Stimulated activated naive B cell treated with anti-CD40 and anti-IgM and Interleukin-4, amounts not matched to agents 10 μg/mL and 1 μg/mL and 100 μg/mL, for 72 hours (primary cell): ENCODE results near the gene MAD1L1.
A peak's percentile ranks its signal among the peaks of the same experiment; 100 is the strongest.

Source experiments
- ATAC-seq, 2 donors: fragments of 150-1000 bp; cut with Tn5 transposase; replicated peaks; 2 replicates each; pipeline ENCODE4 v1.10.0; 2021; ENCODE audit warnings: moderate library complexity in 1 of 2
- DNase-seq: peaks from one replicate; pipeline ENCODE4 v3.0.0; 2021
- H3K27ac Mint-ChIP-seq: one replicate; pipeline ENCODE4 v1.8.0; 2022; ENCODE audit warnings: mild to moderate bottlenecking, mixed read lengths
- H3K27me3 Mint-ChIP-seq, 2 donors: one replicate each; pipeline ENCODE4 v1.8.0; 2022; ENCODE audit warnings: mixed read lengths in 2 of 2
- H3K36me3 Mint-ChIP-seq, 2 donors: one replicate each; pipeline ENCODE4 v1.8.0; 2022; ENCODE audit warnings: mixed read lengths in 2 of 2, mild to moderate bottlenecking in 1 of 2
- H3K4me1 Mint-ChIP-seq, 2 donors: one replicate each; pipeline ENCODE4 v1.8.0; 2022; ENCODE audit warnings: mixed read lengths in 2 of 2, mild to moderate bottlenecking in 1 of 2
- H3K4me3 Mint-ChIP-seq, 2 donors: one replicate each; pipeline ENCODE4 v1.8.0; 2022; ENCODE audit warnings: mild to moderate bottlenecking in 2 of 2, mixed read lengths in 2 of 2, moderate library complexity in 1 of 2
- H3K9me3 Mint-ChIP-seq, 2 donors: one replicate each; pipeline ENCODE4 v1.8.0; 2022; ENCODE audit warnings: mixed read lengths in 2 of 2, mild to moderate bottlenecking in 1 of 2

Gene MAD1L1

DNA sequence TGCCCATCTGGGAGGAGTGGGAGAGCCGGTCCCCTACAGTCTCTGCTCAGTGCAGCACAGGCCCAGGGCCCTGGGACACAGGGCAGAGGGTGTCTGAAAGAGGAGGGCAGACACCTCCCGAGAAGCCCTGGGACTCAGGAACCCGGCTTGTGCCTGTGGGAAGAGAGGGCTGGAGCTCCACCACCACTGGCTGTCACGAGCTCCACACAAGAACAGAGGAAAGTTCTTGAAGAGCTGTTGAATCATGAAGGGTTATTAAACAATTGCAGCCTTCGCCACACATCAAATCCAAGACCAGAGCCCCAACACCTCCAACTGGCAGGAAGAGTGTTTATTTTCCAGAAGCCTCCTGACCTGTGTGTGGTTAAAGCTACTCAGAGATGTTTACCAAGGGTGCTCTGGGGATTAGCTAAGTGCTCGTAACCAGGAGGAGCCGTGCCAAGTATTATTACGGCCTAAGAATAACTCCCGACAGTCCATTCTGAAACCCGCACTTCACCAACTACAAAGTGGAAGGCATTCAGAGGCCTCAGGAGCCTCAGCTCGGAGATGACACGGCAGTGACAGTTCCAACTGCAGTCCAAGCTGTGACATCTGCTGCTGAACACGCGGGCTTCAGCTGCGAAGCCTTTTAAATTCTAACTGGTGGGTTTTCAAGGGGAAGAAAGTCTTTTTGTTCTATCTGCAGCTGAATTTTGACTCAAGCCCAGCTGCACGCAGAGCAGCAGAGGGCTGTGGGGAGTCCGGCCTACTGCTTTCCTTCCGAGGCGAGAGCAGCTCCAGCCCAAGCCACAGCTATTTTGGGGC is 75.1 kb downstream of the MAD1L1 start:
- Mint-ChIP-seq H3K4me3 (no peak overlapping the region), H3K27me3 (no peaks in the 10 kb centered on the region), H3K36me3 (peaks cover 40 to 58% of the 10 kb centered on the region in 2 donors), H3K4me1 (peaks cover 10 to 25% of the 10 kb centered on the region in 2 donors), H3K9me3 (no peaks in the 10 kb centered on the region), H3K27ac (no peak overlapping the region)
- ATAC-seq, result no peak
- no peak for DNase-seq

DNA sequence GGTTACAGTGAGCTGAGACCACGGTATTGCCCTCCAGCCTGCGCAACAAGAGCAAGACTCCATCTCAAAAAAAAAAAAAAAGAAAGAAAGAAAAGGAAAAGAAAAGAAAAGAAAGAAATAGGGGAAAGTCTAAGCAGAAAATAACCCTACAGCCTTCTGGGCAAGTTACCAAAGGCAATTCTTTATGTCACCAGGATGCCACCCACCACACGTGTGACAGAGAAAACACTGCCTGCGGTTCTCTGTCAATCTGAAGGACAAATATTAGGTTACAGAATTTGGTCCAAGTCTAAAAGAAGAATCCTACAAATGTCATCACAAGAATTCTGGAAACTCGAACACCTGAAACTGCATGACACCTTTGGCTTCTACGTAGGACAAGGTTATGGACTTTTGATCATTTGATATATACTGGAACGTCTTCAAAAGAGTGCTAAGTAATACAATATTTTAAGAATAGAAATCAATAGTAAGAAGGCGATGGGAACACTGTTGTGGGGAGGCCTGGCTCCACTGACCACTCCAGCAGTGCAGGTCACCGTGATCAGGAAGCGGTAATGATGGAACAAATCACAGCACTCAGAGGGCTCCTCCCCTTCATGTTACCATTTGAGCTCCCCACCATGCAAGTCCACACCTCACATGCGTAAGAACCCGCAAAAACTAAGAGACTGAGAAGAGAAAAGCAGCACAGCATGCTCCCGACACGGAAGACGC is 75.8 kb downstream of the MAD1L1 start:
- H3K27me3 Mint-ChIP-seq, result no peaks in the 10 kb centered on the region
- H3K9me3 Mint-ChIP-seq, result no peaks in the 10 kb centered on the region
- no peak for DNase-seq
- H3K36me3 Mint-ChIP-seq, result peaks cover 45 to 60% of the 10 kb centered on the region in 2 donors
- peak overlapping the region; percentile 77 for H3K27ac Mint-ChIP-seq
- no peak overlapping the region for H3K4me3 Mint-ChIP-seq
- H3K4me1 Mint-ChIP-seq, result peaks cover 10 to 25% of the 10 kb centered on the region in 2 donors
- no peak for ATAC-seq

DNA sequence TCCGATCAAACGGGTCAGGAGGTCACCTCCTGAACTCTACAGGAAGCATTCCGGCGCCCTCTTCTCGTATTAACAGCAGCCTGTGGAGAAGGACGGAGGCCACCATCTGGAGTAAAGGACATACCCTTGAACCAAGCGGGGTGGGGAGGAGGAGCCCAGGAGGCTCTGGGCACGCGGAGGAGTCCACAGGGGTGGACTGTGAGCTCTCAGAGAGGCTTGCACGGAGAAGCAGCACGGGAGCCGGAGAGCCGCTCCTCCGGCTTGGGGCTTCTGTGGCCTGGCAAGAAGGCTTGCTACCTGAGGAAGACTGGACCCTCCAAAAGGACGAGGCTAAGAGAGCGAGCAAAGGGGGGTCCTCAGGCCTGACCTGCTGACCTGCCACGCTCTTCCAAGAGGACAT is 77.9 kb downstream of the MAD1L1 start:
- no peak for ATAC-seq
- H3K27me3 Mint-ChIP-seq, result no peaks in the 10 kb centered on the region
- H3K4me1 Mint-ChIP-seq, result peaks cover 10 to 25% of the 10 kb centered on the region in 2 donors

DNA sequence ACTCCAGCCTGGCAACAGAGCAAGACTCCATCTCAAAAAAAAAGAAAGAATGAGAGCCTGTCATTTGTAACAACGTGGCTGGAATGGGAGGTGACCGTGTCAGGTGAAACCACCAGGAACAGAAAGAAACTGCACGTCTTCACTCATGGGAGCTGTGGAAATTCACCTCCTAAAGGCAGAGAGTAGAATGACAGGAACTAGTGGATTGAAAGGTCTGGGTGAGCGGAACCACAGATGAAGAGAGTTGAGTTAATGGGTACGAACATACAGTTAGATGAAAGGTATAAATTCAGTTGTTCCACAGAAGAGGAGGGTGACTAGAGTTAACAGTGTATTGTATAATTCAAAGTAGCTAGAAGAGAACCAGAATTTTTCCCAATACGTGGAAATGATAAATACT is 78.6 kb downstream of the MAD1L1 start:
- Mint-ChIP-seq H3K4me1 (peaks cover 7 to 20% of the 10 kb centered on the region in 2 donors), H3K4me3 (no peak overlapping the region), H3K36me3 (peaks cover 50 to 58% of the 10 kb centered on the region in 2 donors), H3K27me3 (no peaks in the 10 kb centered on the region), H3K27ac (no peak overlapping the region), H3K9me3 (no peaks in the 10 kb centered on the region)
- no peak for ATAC-seq
- no peak for DNase-seq

More for the DNA sequence above, 77.9 kb downstream of the MAD1L1 start:
- Mint-ChIP-seq H3K27ac (no peak overlapping the region), H3K9me3 (no peaks in the 10 kb centered on the region), H3K36me3 (peaks cover 50 to 58% of the 10 kb centered on the region in 2 donors), H3K4me3 (no peak overlapping the region)
- DNase-seq, result no peak

DNA sequence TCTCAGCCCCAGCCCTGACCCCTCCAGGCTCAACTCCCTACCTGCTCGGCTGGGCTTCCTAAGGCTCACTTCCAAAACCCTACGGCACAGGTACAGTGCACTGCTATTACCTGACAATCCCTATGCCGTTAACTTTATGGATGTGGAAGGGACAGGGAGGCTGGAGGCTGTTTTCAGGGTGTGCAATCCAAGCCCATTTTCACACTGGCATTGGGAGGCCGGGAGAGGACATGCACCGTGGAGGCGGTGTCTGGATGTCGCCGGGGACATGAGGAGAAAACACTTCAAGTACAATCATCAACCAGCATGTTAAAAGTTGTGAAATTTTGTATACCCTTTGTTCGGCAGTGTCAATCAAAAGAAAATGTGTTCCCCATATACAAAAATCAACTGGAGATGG is 80.1 kb downstream of the MAD1L1 start:
- Mint-ChIP-seq H3K27ac (no peak overlapping the region), H3K36me3 (peaks cover 53 to 57% of the 10 kb centered on the region in 2 donors), H3K27me3 (no peaks in the 10 kb centered on the region), H3K4me1 (peaks cover 7 to 9% of the 10 kb centered on the region in 2 donors), H3K4me3 (no peak overlapping the region), H3K9me3 (no peaks in the 10 kb centered on the region)
- no peak for DNase-seq
- ATAC-seq, result no peak

DNA sequence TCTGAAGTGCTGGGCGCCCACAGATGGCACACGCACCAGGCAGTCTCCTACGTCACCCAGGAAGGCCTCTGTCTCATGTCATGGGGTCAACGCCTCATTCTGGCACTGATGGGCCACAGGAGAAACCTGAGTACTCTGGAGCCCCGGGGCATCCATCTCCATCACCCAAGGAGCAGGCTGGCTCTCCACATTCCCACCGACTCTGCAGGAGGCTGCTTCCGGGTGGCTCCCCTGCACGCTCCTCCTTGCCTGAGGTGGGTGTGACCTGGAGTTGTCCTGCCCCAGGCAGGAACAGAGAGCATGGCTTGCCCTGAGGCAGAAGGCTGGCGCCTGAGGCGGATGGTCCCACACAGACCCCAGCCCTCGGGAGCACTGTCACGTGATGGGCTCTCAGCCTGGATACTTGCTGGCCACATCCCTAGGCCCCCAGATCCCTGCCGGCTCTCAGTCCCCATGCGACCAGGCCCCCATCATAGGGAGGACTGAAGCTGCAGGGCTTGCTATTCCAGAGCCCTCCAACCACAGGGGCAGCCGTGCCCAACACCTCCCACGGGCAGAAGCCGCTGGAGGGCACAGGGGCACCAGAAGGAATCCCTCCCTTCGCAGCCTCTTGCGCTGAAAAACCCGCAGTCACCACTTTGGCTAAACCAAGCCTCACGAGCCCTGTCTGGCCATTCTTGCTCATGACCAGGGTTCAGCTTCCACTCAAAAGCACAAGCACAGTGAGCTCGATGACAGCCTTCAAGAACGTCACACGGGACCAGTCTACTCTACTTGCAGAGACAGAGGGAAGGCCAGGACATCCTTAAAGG is 80.7 kb downstream of the MAD1L1 start:
- peaks cover 57 to 59% of the 10 kb centered on the region in 2 donors for H3K36me3 Mint-ChIP-seq
- ATAC-seq (no peak), DNase-seq (no peak)
- peaks cover 7 to 9% of the 10 kb centered on the region in 2 donors for H3K4me1 Mint-ChIP-seq
- no peak overlapping the region for H3K4me3 Mint-ChIP-seq
- no peaks in the 10 kb centered on the region for H3K27me3 Mint-ChIP-seq
- no peak overlapping the region for H3K27ac Mint-ChIP-seq
- H3K9me3 Mint-ChIP-seq, result no peaks in the 10 kb centered on the region

DNA sequence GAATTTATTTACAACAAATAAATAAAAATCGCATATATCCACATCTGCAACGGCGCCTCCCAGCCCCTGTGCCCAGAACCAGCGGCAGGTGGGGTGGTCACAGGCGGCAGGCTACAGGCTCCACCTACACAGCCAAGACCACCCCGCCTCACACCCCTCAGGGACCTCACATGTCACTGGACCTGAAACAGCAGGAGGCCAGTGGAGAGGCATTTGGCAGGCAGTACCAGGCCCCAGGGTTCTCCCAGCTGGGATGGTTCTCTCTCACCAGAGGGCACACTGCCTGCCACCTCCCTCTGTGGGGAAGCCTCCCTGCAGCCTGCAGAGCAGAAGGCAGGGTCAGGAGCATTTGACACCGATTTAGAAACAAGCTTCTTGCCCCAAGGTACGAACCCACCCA is 81.5 kb downstream of the MAD1L1 start:
- Mint-ChIP-seq H3K27me3 (no peaks in the 10 kb centered on the region), H3K36me3 (peaks cover 60 to 61% of the 10 kb centered on the region in 2 donors), H3K4me1 (peaks cover 7 to 9% of the 10 kb centered on the region in 2 donors), H3K4me3 (no peak overlapping the region), H3K27ac (no peak overlapping the region), H3K9me3 (no peaks in the 10 kb centered on the region)
- no peak for ATAC-seq
- no peak for DNase-seq

DNA sequence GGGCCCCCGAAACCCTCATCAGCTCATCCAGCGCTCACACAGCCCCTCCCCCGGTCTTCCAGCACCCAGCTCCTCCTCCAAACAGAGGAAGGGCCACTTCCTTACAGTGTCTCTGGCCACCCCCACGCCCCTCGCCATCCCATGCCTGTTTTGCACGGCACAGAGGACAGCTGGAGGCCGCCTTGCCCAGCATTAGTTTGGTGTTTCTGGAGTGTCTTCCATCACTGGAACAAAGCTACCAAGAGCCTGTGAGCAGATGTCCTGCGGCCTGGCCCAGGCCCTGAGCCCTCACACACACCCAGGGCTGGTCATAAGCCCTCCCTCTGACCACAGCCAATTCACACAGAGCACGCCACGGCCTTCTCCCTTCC is 82.3 kb downstream of the MAD1L1 start:
- peaks cover 61 to 66% of the 10 kb centered on the region in 2 donors for H3K36me3 Mint-ChIP-seq
- H3K4me1 Mint-ChIP-seq, result peaks cover 7% of the 10 kb centered on the region in 2 donors
- DNase-seq (no peak), ATAC-seq (no peak)
- no peaks in the 10 kb centered on the region for H3K27me3 Mint-ChIP-seq
- H3K4me3 Mint-ChIP-seq, result no peak overlapping the region
- no peak overlapping the region for H3K27ac Mint-ChIP-seq
- H3K9me3 Mint-ChIP-seq, result no peaks in the 10 kb centered on the region

DNA sequence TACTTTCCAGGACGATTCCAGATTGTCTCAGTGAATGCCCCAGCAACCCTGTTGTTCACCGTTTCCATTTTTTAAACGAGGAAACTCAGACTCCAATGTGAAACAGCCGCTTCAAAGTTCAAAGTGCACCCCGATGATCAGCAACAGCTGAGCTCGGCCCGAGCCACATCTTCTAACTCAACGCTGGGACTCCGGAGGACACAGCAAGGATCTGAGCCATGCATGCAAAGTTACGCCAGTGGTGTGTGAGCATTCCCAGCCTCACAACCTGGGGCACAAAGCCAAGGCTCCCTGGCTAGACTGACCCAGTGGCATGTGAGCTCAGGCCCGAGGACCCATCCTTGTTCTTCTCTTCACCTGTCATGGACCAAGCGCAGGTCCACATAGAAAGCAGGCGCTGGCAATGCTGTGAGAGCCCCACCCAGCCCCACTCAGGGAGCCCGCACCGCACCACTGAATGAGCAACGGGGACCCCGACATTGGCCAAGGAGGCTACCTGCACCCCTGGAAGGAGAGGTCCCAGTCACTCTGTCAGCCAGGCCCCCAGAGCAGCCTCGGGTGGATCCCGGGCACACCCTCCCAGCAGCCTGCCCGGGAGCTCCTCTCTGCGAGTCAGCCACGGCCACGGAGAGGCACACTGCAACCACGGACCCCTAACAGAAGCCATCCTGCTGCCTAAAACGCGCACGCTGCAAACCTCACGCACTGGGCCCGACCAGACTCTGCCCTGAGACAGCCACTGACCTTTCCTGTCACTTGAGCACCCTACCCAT is 82.9 kb downstream of the MAD1L1 start:
- no peaks in the 10 kb centered on the region for H3K27me3 Mint-ChIP-seq
- H3K27ac Mint-ChIP-seq, result no peak overlapping the region
- peaks cover 61 to 64% of the 10 kb centered on the region in 2 donors for H3K36me3 Mint-ChIP-seq
- peaks cover 1 to 6% of the 10 kb centered on the region in 2 donors for H3K4me1 Mint-ChIP-seq
- no peak for DNase-seq
- ATAC-seq, result no peak
- H3K9me3 Mint-ChIP-seq, result no peaks in the 10 kb centered on the region
- H3K4me3 Mint-ChIP-seq, result no peak overlapping the region

DNA sequence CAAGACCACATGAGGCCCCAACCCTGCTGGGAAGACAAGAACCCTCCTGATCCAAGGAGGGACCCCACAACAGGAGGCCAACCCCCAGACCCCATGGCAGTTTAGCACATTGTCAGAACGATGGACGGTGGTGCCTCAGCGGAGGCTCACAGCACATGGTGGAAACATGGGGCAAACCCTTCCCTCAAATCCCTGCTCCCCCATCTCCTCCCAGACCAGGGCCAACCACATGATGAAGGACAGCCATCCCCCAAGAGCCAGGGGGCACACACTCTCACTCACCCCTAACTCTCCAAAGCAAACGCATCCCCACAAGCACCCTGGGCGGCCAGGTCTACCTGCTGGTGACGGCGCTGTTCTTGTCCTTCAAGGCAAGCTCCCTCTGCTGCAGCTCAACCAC is 83.9 kb downstream of the MAD1L1 start:
- Mint-ChIP-seq H3K27ac (no peak overlapping the region), H3K27me3 (no peaks in the 10 kb centered on the region), H3K9me3 (no peaks in the 10 kb centered on the region), H3K4me1 (peaks cover 0 to 4% of the 10 kb centered on the region in 2 donors), H3K36me3 (peaks cover 61 to 63% of the 10 kb centered on the region in 2 donors), H3K4me3 (no peak overlapping the region)
- ATAC-seq, result no peak
- DNase-seq, result no peak

DNA sequence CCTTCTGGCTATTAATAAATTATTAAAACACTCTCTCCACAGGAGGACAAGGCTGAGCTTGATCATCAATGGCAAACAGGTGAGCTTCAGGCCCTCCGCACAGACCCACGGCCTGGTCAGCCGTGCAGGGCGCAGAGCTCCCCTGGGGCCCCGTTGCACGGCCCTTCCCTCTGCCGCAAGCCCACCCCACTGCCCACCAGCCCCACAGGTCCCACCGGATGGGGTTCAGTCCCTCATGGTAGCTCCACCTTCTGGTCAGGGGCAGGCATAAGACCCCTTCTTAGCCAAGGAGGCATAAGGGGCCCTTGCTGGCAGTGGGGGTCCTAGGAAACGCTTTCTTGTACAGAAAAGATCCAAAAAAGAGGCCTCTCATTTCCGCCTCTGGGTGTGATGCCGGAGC is 84.6 kb downstream of the MAD1L1 start:
- Mint-ChIP-seq H3K27me3 (no peaks in the 10 kb centered on the region), H3K36me3 (peaks cover 60 to 61% of the 10 kb centered on the region in 2 donors), H3K4me3 (no peak overlapping the region), H3K27ac (no peak overlapping the region), H3K4me1 (no peaks in the 10 kb centered on the region), H3K9me3 (no peaks in the 10 kb centered on the region)
- ATAC-seq, result no peak
- no peak for DNase-seq

DNA sequence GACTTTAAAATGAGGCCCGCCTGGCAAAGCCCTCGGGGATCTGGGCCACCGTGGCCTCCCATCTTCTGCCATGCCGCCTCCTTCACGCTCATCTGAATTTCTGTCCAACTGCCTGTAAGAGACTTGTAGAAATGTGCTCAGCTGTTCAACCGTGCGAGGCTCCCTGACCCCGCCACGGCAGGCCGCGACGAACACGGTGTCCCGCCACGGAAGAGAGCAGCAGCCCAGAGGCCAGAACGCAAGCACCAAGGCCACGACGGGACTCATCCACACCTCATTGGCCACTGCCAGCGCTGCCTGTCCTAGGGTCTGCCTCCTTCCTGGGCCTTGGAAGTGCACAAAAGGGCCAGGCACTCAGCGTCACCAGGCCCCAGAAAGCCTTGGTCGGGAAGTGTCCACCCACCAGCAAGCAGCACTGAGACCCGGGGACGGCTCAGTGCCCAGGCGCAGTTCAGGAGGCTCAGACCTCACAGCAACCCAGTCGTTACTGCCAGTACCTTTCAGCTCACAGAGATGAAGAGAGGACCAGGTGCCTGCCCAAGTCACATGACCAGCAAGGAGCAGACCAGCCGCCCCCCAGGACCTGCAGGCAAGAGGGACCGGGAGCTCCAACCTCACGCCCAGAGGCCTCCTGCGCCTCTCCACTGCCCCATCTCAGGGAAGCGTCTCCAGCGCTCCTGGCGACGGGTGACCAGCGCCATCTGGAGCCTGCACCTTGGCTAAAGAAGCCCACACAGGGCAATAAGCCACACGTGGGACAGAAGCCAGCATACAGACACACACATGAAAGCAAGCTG is 85.9 kb downstream of the MAD1L1 start:
- Mint-ChIP-seq H3K4me1 (no peaks in the 10 kb centered on the region), H3K9me3 (no peaks in the 10 kb centered on the region), H3K27ac (no peak overlapping the region), H3K36me3 (peaks cover 58 to 64% of the 10 kb centered on the region in 2 donors), H3K27me3 (no peaks in the 10 kb centered on the region), H3K4me3 (no peak overlapping the region)
- no peak for ATAC-seq
- no peak for DNase-seq

DNA sequence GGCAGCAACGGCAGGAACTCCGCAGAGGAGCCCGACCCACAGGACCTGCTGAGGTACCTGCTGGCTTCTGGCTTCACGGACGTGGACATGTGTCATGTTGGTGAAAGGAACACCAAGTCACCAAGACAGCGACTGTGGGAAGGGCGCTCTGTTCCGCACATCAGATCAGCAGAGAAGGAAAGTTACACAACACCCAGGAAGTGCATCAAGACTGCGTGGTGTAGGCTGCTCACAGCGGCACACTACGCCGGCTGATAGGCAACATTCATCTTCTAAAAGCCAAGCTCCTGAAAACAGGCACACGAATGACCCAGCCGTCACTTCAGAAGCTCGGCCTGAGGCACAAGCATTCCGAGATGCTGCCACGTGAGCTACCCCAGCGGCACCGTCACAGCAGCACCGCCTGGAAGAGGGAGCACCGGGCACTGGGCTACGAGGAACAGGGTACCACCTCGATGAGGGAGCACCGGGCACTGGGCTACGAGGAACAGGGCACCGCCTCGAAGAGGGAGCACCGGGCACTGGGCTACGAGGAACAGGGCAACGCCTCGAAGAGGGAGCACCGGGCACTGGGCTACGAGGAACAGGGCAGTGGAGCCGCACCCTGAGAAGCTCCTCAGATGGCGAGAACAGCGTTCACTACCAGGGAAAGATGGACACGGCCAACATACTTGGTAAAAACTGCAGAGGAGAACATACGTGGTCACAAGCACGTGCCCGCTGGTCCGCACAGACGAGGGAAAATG is 86.7 kb downstream of the MAD1L1 start:
- ATAC-seq, result no peak
- no peak for DNase-seq
- Mint-ChIP-seq H3K36me3 (peaks cover 58 to 65% of the 10 kb centered on the region in 2 donors), H3K4me1 (no peaks in the 10 kb centered on the region), H3K4me3 (no peak overlapping the region), H3K27ac (peak overlapping the region; percentile 7), H3K27me3 (no peaks in the 10 kb centered on the region), H3K9me3 (no peaks in the 10 kb centered on the region)
